ENCODE measurements around the gene C19orf44.

DNA sequence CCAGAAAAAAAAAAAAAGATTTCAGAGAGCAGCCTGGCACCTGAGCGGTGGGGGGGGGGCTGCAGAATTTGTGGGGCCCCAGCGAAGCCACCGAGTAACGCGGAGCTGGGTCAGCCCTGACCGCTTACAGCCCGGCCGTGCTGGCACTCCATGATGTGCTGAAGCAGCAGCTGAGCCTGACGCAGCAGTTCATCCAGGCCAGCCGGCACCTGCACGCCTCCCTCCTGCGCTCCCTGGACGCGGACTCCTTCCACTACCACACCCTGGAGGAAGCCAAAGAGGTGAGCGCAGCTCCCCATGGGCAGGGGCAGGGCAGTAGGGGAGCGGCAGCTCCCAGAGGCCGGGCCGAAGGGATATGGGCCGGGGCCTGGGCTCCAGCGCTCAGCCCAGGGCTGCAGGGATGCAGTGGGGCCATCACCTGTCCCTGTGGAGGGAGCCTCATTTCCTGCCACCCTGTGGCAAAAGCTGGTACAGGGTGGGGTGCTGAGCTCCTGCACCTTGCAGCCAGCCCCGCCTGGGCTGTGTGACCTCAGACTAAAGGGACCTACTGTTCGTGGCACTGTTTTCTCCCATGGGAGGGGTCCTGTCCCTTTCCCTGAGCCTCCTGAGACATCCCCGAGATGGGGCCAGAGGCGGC lies 18.3 kb downstream of the C19orf44 start:
- no peak for TF ChIP-seq CTCF (conservative IDR thresholded peaks at IDR 0.05; ENCODE audit: low read depth, low read length)
- TF ChIP-seq CEBPB (IDR thresholded peaks at IDR 0.05; ENCODE audit: low read depth, low read length): no peak
- no peak for TF ChIP-seq RCOR1 (IDR thresholded peaks at IDR 0.05; ENCODE audit: insufficient replicate concordance, low read length)
- no peak for TF ChIP-seq MXI1 (IDR thresholded peaks at IDR 0.05; ENCODE audit: borderline replicate concordance, low read depth, low read length)
- TF ChIP-seq FOS (IDR thresholded peaks at IDR 0.05; ENCODE audit: low read depth, low read length): no peak
- no peak for TF ChIP-seq POLR2A (IDR thresholded peaks at IDR 0.05; ENCODE audit: low read depth, low read length)
- TF ChIP-seq BHLHE40 (IDR thresholded peaks at IDR 0.05; ENCODE audit: low read depth, low read length): no peak

All from IMR-90 (cell line).